IMR-90 (cell line): Measurements from ENCODE around the gene CES2. TPM values are rescaled to one million over a fixed set of nuclear protein-coding genes. Genes with fewer than 3 reads are reported as not detected.

Experiments used
- ATAC-seq: fragments of 200-7000 bp; cut with Tn5 transposase; 2 replicates; pipeline ENCODE4 v1.9.1; 2020; ENCODE audit warnings: low read depth, mild to moderate bottlenecking, moderate library complexity
- BruUV-seq: library from RNA; stranded (reverse); fragments of 400-500 nt; replicated peaks from 2 replicates; lab custom pipeline; 2021; lab: Mats Ljungman, UMichigan
- CTCF ChIA-PET: fragments of 300-600 bp; formaldehyde crosslinking; extraction: SDS; loops from one replicate; lab custom pipeline; 2021; ENCODE audit warnings: antibody characterized with exemption; lab: Yijun Ruan, JAX
- POLR2A ChIA-PET: fragments of 300-600 bp; sonication (Branson Sonifier 250); formaldehyde crosslinking; loops from one replicate; lab custom pipeline; 2022; ENCODE audit warnings: antibody characterized with exemption; ENCODE audit not compliant: unreplicated experiment; lab: Charles Lee
- DNase-seq: peaks from one replicate; pipeline ENCODE4 v3.0.0; 2013
- H2AFZ ChIP-seq: replicated peaks from 2 replicates; pipeline ENCODE3; 2013; ENCODE audit warnings: low read length, mild to moderate bottlenecking; ENCODE audit not compliant: poor library complexity
- H2AK5ac ChIP-seq: 2 replicates; pipeline ENCODE4 v1.6.1; 2013; ENCODE audit warnings: low read depth, low read length, inconsistent platforms
- H2AK9ac ChIP-seq: replicated peaks from 2 replicates; pipeline ENCODE3; 2013; ENCODE audit warnings: mild to moderate bottlenecking, low read depth, low read length, moderate library complexity; ENCODE audit not compliant: poor library complexity
- H2BK120ac ChIP-seq: 2 replicates; pipeline ENCODE4 v1.6.1; 2013; ENCODE audit warnings: low read depth, low read length, inconsistent platforms
- H2BK15ac ChIP-seq: 3 replicates; pipeline ENCODE4 v1.6.1; 2013; ENCODE audit warnings: low read depth, low read length, inconsistent platforms
- H2BK20ac ChIP-seq: 2 replicates; pipeline ENCODE4 v1.6.1; 2013; ENCODE audit warnings: low read depth, mild to moderate bottlenecking, inconsistent platforms, low read length, moderate library complexity
- H2BK5ac ChIP-seq: 2 replicates; pipeline ENCODE4 v1.6.1; 2013; ENCODE audit warnings: mild to moderate bottlenecking, low read depth, low read length, inconsistent platforms; ENCODE audit not compliant: poor library complexity, severe bottlenecking
- H3K14ac ChIP-seq: replicated peaks from 2 replicates; pipeline ENCODE4 v1.6.1; 2013; ENCODE audit warnings: low read depth, low read length, inconsistent platforms
- H3K18ac ChIP-seq: 2 replicates; pipeline ENCODE4 v1.6.1; 2013; ENCODE audit warnings: low read depth, low read length, control low read depth
- H3K23ac ChIP-seq: 2 replicates; pipeline ENCODE4 v1.6.1; 2013; ENCODE audit warnings: low read depth, low read length, inconsistent platforms
- H3K27ac ChIP-seq: 2 replicates; pipeline ENCODE4 v1.5.1; 2013; ENCODE audit warnings: mild to moderate bottlenecking, control low read depth, low read length; ENCODE audit not compliant: insufficient read depth
- H3K27me3 ChIP-seq: 2 replicates; pipeline ENCODE4 v1.6.1; 2013; ENCODE audit warnings: low read length; ENCODE audit not compliant: control insufficient read depth, insufficient read depth
- H3K36me3 ChIP-seq: 2 replicates; pipeline ENCODE4 v1.6.1; 2013; ENCODE audit warnings: low read length, mixed read lengths; ENCODE audit not compliant: control insufficient read depth, insufficient read depth
- H3K4ac ChIP-seq: 2 replicates; pipeline ENCODE4 v1.6.1; 2013; ENCODE audit warnings: low read depth, low read length, inconsistent platforms
- H3K4me1 ChIP-seq: 2 replicates; pipeline ENCODE4 v1.6.1; 2013; ENCODE audit warnings: low read length, mixed read lengths; ENCODE audit not compliant: control insufficient read depth, insufficient read depth
- H3K4me2 ChIP-seq: 2 replicates; pipeline ENCODE4 v1.6.1; 2013; ENCODE audit warnings: low read depth, mild to moderate bottlenecking, control low read depth, low read length, moderate library complexity
- H3K4me3 ChIP-seq: 2 replicates; pipeline ENCODE4 v1.5.1; 2013; ENCODE audit warnings: low read depth, mild to moderate bottlenecking, control low read depth, low read length, moderate library complexity; ENCODE audit not compliant: insufficient read depth
- H3K56ac ChIP-seq: 2 replicates; pipeline ENCODE4 v1.6.1; 2013; ENCODE audit warnings: low read length, inconsistent platforms; ENCODE audit not compliant: insufficient read depth; ENCODE audit errors: extremely low read depth
- H3K79me1 ChIP-seq, 2 experiments: 2 replicates each; pipeline ENCODE4 v1.6.1; 2013; ENCODE audit warnings: low read length in 2 of 2, inconsistent platforms in 1 of 2, low read depth in 1 of 2
- H3K9ac ChIP-seq: 2 replicates; pipeline ENCODE4 v1.6.1; 2013; ENCODE audit warnings: low read depth, low read length, control low read depth
- H3K9me1 ChIP-seq: 2 replicates; pipeline ENCODE4 v1.6.1; 2013; ENCODE audit warnings: low read length, inconsistent platforms; ENCODE audit not compliant: insufficient read depth
- H3K9me3 ChIP-seq: 2 replicates; pipeline ENCODE4 v1.6.1; 2013; ENCODE audit warnings: low read length; ENCODE audit not compliant: control insufficient read depth, insufficient read depth
- H4K20me1 ChIP-seq: 2 replicates; pipeline ENCODE4 v1.6.1; 2013; ENCODE audit warnings: low read length, inconsistent platforms; ENCODE audit not compliant: insufficient read depth
- H4K5ac ChIP-seq: 2 replicates; pipeline ENCODE4 v1.6.1; 2013; ENCODE audit warnings: mild to moderate bottlenecking, low read depth, low read length, control low read depth
- H4K8ac ChIP-seq, 2 experiments: 2 replicates each; pipeline ENCODE4 v1.6.1; 2013; ENCODE audit warnings: low read depth in 2 of 2, low read length in 2 of 2, control low read depth in 1 of 2, inconsistent platforms in 1 of 2
- H4K91ac ChIP-seq: 2 replicates; pipeline ENCODE4 v1.6.1; 2013; ENCODE audit warnings: low read depth, low read length, inconsistent platforms; ENCODE audit not compliant: insufficient read depth
- BHLHE40 ChIP-seq: fragments of 150-350 bp; IDR thresholded peaks from 2 replicates; pipeline ENCODE4 v1.6.1; 2016; ENCODE audit warnings: mild to moderate bottlenecking, low read depth, low read length
- CEBPB ChIP-seq: IDR thresholded peaks from 2 replicates; pipeline ENCODE4 v1.6.1; 2012; ENCODE audit warnings: low read depth, low read length, improper control_type of control experiment
- CHD1 ChIP-seq: IDR thresholded peaks from 2 replicates; pipeline ENCODE4 v1.6.1; 2012; ENCODE audit warnings: low read depth, low read length, improper control_type of control experiment
- CTCF ChIP-seq: conservative IDR thresholded peaks from 2 replicates; pipeline ENCODE4 v1.5.1; 2012; ENCODE audit warnings: mild to moderate bottlenecking, low read depth, low read length, improper control_type of control experiment
- ELK1 ChIP-seq: fragments of 150-350 bp; IDR thresholded peaks from 2 replicates; pipeline ENCODE4 v1.6.1; 2016; ENCODE audit warnings: low read depth, mild to moderate bottlenecking, low read length, moderate library complexity, borderline replicate concordance
- FOS ChIP-seq: fragments of 150-350 bp; IDR thresholded peaks from 2 replicates; pipeline ENCODE4 v1.6.1; 2016; ENCODE audit warnings: low read depth, low read length
- MAFK ChIP-seq: IDR thresholded peaks from 2 replicates; pipeline ENCODE4 v1.6.1; 2012; ENCODE audit warnings: low read depth, low read length, improper control_type of control experiment
- POLR2A ChIP-seq: IDR thresholded peaks from 2 replicates; pipeline ENCODE4 v1.6.1; 2012; ENCODE audit warnings: mild to moderate bottlenecking, low read depth, low read length
- RAD21 ChIP-seq: IDR thresholded peaks from 2 replicates; pipeline ENCODE4 v1.6.1; 2012; ENCODE audit warnings: low read length, improper control_type of control experiment
- RCOR1 ChIP-seq: IDR thresholded peaks from 2 replicates; pipeline ENCODE4 v1.6.1; 2012; ENCODE audit warnings: mild to moderate bottlenecking, low read length, improper control_type of control experiment; ENCODE audit not compliant: insufficient replicate concordance
- RFX5 ChIP-seq: IDR thresholded peaks from 2 replicates; pipeline ENCODE4 v1.8.0; 2012; ENCODE audit warnings: low read depth, mild to moderate bottlenecking, low read length, moderate library complexity
- SMC3 ChIP-seq: fragments of 150-350 bp; IDR thresholded peaks from 2 replicates; pipeline ENCODE4 v1.6.1; 2016; ENCODE audit warnings: low read depth, mild to moderate bottlenecking, antibody characterized with exemption, low read length, moderate library complexity
- WGBS, 2 experiments: methylation state at CpG; one replicate each; pipeline versions ENCODE4 v1.1.5 to v1.1.7; 2013; ENCODE audit warnings: missing lambda C conversion rate in 2 of 2; ENCODE audit not compliant: insufficient read length in 1 of 2; ENCODE audit errors: extremely low coverage in 2 of 2; 5-methylcytosine and 5-hydroxymethylcytosine counted together
- dilution Hi-C: fragments of 300-500 bp; cut with HindIII; formaldehyde crosslinking; loops from one replicate; pipeline ENCODE4 v1.14.3; 2018; ENCODE audit warnings: low sequenced_read_pairs; ENCODE audit not compliant: unreplicated experiment
- in situ Hi-C: fragments of 300-500 bp; cut with MboI; formaldehyde crosslinking; loops from 3 replicates; pipeline ENCODE4 v1.14.3; 2019; ENCODE audit warnings: low sequenced_read_pairs, inconsistent platforms, mixed read lengths
- intact Hi-C: fragments of 100-400 bp; cut with micrococcal nuclease; formaldehyde crosslinking; loops from 2 replicates; pipeline ENCODE4 v1.10.0; 2022
- polyA plus RNA-seq, 3 experiments: library from polyadenylated mRNA; depleted of rRNA; stranded (reverse); fragments of >200 nt; gene quantifications; 2 replicates each; pipeline ENCODE4 v1.2.3, GENCODE V29; 2012; ENCODE audit warnings: low replicate concordance in 1 of 3
- total RNA-seq: library from RNA; depleted of rRNA; stranded (reverse); fragments of >200 nt; gene quantifications from 2 replicates; pipeline ENCODE4 v1.2.3, GENCODE V29; 2012

Gene CES2
- total and polyA plus RNA-seq, 2 of the 4 experiments (the other 2 are of a cell fraction): 15.1 to 23.2 TPM

- TF ChIP-seq RCOR1: no peak
- TF ChIP-seq RFX5: no peak
- no peak for TF ChIP-seq FOS
These were observed 9.0 kb upstream of the CES2 start (continued) for GRCh38 chr16:66926171-66926947.

- peak overlapping the region; percentile 72 for H2BK5ac ChIP-seq
- H3K18ac ChIP-seq: peak overlapping the region; percentile 86; the same call in 1 of the 2 replicates
- H3K14ac ChIP-seq: peak overlapping the region; percentile 64; the same call in 1 of the 2 replicates
- peak overlapping the region; percentile 76; the same call in 1 of the 3 replicates for H2BK15ac ChIP-seq
- H3K79me1 ChIP-seq: peaks cover 0 to 4% of the 10 kb centered on the region in 2 experiments; a peak in 1 of 4 replicates
- no peaks in the 10 kb centered on the region for H3K9me3 ChIP-seq
- H3K27ac ChIP-seq: no peak overlapping the region
- peak overlapping the region; percentile 65 for H2AFZ ChIP-seq
- peak overlapping the region; percentile 65; the same call in 1 of the 2 replicates for H2BK20ac ChIP-seq
- no CpG with 5 or more reads among the region's 3 CpGs for WGBS, 2 experiments
- in situ Hi-C loops: no loop called here
- peak overlapping the region; percentile 84 for H2AK5ac ChIP-seq
- ChIA-PET POLR2A (no interaction called here), CTCF (interaction anchor here (0.9 to 1.4 kb wide), 2 partner anchors 34 to 96 kb away, joined by 3 read pairs; partner anchors contain the start of genes CES3 and NAE1)
- DNase-seq (peak; percentile 88), ATAC-seq (peak; percentile 51)
- H4K5ac ChIP-seq: peak overlapping the region; percentile 82; the same call in 1 of the 2 replicates
- H3K4me2 ChIP-seq: peak overlapping the region; percentile 38; the same call in 1 of the 2 replicates
- peaks cover 26% of the 10 kb centered on the region for H3K9me1 ChIP-seq
- H3K4me1 ChIP-seq: peaks cover 27% of the 10 kb centered on the region
- H3K4me3 ChIP-seq: no peak overlapping the region
- peak overlapping the region in 1 of 2 experiments; percentile 56; a peak in 2 of 4 replicates for H4K8ac ChIP-seq
- H3K23ac ChIP-seq: no peak overlapping the region; the same call in 1 of the 2 replicates
- H4K91ac ChIP-seq: no peak overlapping the region; the same call in 1 of the 2 replicates
- H3K36me3 ChIP-seq: peaks cover under 1% of the 10 kb centered on the region; the same call in 1 of the 2 replicates
- peak overlapping the region; percentile 67 for H3K4ac ChIP-seq
- peak overlapping the region; percentile 43 for H2AK9ac ChIP-seq
- no peak overlapping the region for H3K9ac ChIP-seq
- intact Hi-C loops: loop anchor here (1.0 kb wide), 1 partner anchor 32 kb away; no protein-coding TSS in a partner anchor
- H2BK120ac ChIP-seq: peak overlapping the region; percentile 65; the same call in 1 of the 2 replicates
- no TSS peak for BruUV-seq
- peaks cover 5% of the 10 kb centered on the region; the same call in 1 of the 2 replicates for H4K20me1 ChIP-seq
- H3K56ac ChIP-seq: no peak overlapping the region
- dilution Hi-C loops: no loop called here
- H3K27me3 ChIP-seq: peaks cover 6% of the 10 kb centered on the region; the same call in 1 of the 2 replicates
- TF ChIP-seq FOS (peak; percentile 59), ELK1 (no peak), MAFK (no peak), RAD21 (no peak), CEBPB (peak; percentile 51; the same call in 1 of the 2 replicates), RCOR1 (peak; percentile 67), POLR2A (no peak), SMC3 (peak; percentile 13; the same call in 1 of the 2 replicates), CTCF (no peak), BHLHE40 (peak; percentile 33; the same call in 1 of the 2 replicates), CHD1 (no peak)
These were observed 8.3 kb upstream of the CES2 start for GRCh38 chr16:66926961-66927436.
